SU-DHL-6 (cell line): ENCODE results near the gene ANKRD44.

Experiments used
- EZH2phosphoT487 ChIP-seq: fragments of 200-600 bp; sonication (generic), shearing (Covaris generic); conservative IDR thresholded peaks from 2 replicates; pipeline ENCODE4 v1.6.1; 2018; ENCODE audit warnings: mild to moderate bottlenecking, antibody characterized with exemption, low read length, moderate library complexity, mixed read lengths
- TF ChIP-seq, protein P1 (sequence below): fragments of 200-600 bp; sonication (generic); IDR thresholded peaks from one replicate; pipeline ENCODE4 v1.5.1; 2017; ENCODE audit warnings: antibody characterized with exemption, mild to moderate bottlenecking, low read length, moderate library complexity; ENCODE audit not compliant: insufficient read depth, poor library complexity, severe bottlenecking

DNA sequence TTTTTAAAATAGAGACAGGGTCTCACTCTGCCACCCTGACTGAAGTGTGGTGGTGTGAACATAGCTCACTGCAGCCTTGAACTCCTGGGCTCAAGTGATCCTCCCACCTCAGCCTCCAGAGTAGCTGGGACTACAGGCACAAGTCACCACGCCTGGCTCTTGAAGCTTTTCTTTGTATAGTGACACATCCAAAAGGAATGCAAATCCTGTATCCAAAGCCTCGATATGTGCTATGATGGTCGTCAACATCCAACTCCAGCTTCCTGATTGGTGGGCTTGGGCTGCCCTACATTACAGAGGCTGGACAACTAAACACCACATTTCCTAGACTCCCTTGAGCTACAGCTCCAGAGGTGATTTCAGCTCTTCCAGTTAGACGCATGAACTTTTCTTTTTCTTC is 282.4 kb downstream of the ANKRD44 start:
- TF ChIP-seq, protein P1, sequence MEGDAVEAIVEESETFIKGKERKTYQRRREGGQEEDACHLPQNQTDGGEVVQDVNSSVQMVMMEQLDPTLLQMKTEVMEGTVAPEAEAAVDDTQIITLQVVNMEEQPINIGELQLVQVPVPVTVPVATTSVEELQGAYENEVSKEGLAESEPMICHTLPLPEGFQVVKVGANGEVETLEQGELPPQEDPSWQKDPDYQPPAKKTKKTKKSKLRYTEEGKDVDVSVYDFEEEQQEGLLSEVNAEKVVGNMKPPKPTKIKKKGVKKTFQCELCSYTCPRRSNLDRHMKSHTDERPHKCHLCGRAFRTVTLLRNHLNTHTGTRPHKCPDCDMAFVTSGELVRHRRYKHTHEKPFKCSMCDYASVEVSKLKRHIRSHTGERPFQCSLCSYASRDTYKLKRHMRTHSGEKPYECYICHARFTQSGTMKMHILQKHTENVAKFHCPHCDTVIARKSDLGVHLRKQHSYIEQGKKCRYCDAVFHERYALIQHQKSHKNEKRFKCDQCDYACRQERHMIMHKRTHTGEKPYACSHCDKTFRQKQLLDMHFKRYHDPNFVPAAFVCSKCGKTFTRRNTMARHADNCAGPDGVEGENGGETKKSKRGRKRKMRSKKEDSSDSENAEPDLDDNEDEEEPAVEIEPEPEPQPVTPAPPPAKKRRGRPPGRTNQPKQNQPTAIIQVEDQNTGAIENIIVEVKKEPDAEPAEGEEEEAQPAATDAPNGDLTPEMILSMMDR = no peak
- no peak for TF ChIP-seq EZH2phosphoT487
